Inferior parietal cortex (tissue), 1 donor: ENCODE measurements around the gene NEK6.

ENCODE experiments used
- DNase-seq: peaks from one replicate; pipeline ENCODE4 v3.0.0-alpha.2; 2016; ENCODE audit errors: extremely low spot score

NEK6 gene

GRCh38 chr9:124354346-124355038, 96.7 kb downstream of the NEK6 start:
- no peak for DNase-seq

- DNase-seq, result no peak
These were observed 97.5 kb downstream of the NEK6 start for GRCh38 chr9:124355039-124355940.

- no peak for DNase-seq
These were observed 98.4 kb downstream of the NEK6 start for GRCh38 chr9:124355941-124356744.

GRCh38 chr9:124356745-124357390, 99.1 kb downstream of the NEK6 start:
- no peak for DNase-seq

GRCh38 chr9:124357721-124358361, 100.1 kb downstream of the NEK6 start:
- DNase-seq, result no peak

GRCh38 chr9:124358631-124359030, 100.9 kb downstream of the NEK6 start:
- DNase-seq, result no peak

- no peak for DNase-seq
These were observed 101.7 kb downstream of the NEK6 start for GRCh38 chr9:124359426-124359825.

- no peak for DNase-seq
These were observed 102.3 kb downstream of the NEK6 start for GRCh38 chr9:124359855-124360678.

GRCh38 chr9:124361128-124361527, 103.4 kb downstream of the NEK6 start:
- DNase-seq, result no peak

GRCh38 chr9:124363326-124364096, 105.8 kb downstream of the NEK6 start:
- DNase-seq, result no peak

GRCh38 chr9:124364141-124364540, 106.4 kb downstream of the NEK6 start:
- no peak for DNase-seq

GRCh38 chr9:124365036-124365435, 107.3 kb downstream of the NEK6 start:
- no peak for DNase-seq

GRCh38 chr9:124366476-124367220, 108.9 kb downstream of the NEK6 start:
- no peak for DNase-seq

- DNase-seq, result no peak
These were observed 110.9 kb downstream of the NEK6 start for GRCh38 chr9:124368692-124369091.

GRCh38 chr9:124369231-124369797, 111.6 kb downstream of the NEK6 start:
- DNase-seq, result no peak

- no peak for DNase-seq
These were observed 113.3 kb downstream of the NEK6 start for GRCh38 chr9:124370896-124371582.

GRCh38 chr9:124372038-124372437, 114.3 kb downstream of the NEK6 start:
- no peak for DNase-seq

GRCh38 chr9:124373386-124373785, 115.6 kb downstream of the NEK6 start:
- DNase-seq, result no peak
